D721Med (cell line): ENCODE data around the gene ELOA.

Source experiments
- DNase-seq: peaks from one replicate; pipeline ENCODE4 v3.0.0; 2011; ENCODE audit warnings: low spot score; ENCODE audit not compliant: insufficient read length
- FAIRE-seq: peaks from 2 replicates; lab custom pipeline; 2011; peaks lifted over from hg19 to GRCh38; lab: Jason Lieb, UNC
- TF ChIP-seq, protein P1 (sequence below): IDR thresholded peaks from 2 replicates; pipeline ENCODE4 v1.5.1; 2012; ENCODE audit warnings: mild to moderate bottlenecking, control low read depth; ENCODE audit not compliant: insufficient read depth; ENCODE audit errors: missing control alignments

ELOA gene

DNA sequence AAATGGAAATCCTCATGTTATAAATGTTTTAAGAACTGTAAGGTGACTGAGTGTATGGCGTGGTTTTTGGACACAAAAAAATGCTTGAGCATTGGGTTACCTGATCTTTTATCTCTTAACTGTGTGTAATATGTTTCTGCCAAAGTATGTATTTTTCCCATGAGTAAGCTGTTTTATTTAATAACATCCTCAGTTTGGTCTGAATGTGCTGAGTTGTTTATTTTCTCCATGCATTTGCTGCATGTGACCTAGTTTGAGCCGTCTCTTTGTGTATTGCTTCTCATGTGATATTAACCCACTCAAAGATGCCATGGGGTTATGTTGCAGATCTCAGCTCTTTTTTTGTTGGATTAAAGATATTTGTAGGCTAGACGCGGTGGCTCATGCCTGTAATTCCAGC is 41.6 kb downstream of the ELOA start:
- no peak for FAIRE-seq
- TF ChIP-seq, protein P1, sequence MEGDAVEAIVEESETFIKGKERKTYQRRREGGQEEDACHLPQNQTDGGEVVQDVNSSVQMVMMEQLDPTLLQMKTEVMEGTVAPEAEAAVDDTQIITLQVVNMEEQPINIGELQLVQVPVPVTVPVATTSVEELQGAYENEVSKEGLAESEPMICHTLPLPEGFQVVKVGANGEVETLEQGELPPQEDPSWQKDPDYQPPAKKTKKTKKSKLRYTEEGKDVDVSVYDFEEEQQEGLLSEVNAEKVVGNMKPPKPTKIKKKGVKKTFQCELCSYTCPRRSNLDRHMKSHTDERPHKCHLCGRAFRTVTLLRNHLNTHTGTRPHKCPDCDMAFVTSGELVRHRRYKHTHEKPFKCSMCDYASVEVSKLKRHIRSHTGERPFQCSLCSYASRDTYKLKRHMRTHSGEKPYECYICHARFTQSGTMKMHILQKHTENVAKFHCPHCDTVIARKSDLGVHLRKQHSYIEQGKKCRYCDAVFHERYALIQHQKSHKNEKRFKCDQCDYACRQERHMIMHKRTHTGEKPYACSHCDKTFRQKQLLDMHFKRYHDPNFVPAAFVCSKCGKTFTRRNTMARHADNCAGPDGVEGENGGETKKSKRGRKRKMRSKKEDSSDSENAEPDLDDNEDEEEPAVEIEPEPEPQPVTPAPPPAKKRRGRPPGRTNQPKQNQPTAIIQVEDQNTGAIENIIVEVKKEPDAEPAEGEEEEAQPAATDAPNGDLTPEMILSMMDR = no peak
- no peak for DNase-seq

DNA sequence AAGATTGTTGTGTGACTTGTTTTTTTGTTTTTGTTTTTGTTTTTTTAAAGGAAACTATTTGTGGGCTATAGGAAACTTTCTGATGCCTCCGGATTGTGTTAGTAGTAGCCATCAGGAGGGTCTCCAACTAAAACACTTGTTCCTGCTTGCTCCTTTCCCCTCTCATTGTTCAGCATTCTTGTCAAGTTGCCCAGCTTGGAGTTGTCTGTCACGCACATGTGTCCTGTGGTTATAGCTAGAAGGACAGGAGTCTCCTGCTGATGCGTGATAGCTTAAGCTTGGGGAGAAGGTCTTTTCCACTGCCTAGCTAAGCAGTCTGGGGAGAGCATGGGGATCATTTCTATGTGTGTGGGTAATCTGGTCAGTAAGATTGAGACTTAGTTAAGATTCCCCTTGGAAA is 44.4 kb downstream of the ELOA start:
- DNase-seq = no peak
- FAIRE-seq = no peak
- TF ChIP-seq, protein P1 = no peak

DNA sequence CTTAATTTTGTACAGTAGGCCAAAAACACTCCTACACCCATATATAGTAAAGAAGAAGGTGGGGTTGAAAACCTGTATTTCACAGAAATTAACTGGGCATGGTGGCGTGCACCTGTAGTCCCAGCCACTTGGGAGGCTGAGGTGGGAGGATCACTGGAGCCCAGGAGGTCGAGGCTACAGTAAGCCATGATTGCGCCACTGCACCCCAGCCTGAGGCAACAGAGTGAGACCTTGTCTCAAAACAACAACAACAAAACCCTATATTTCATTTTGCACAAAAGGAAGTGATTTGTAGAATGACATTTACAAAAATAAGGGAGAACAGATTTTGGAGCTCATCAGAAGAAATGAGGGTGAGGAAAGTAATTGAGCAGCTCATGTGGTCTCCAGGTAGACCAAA is 45.4 kb downstream of the ELOA start:
- FAIRE-seq (no peak), DNase-seq (no peak)
- TF ChIP-seq, protein P1 = no peak

DNA sequence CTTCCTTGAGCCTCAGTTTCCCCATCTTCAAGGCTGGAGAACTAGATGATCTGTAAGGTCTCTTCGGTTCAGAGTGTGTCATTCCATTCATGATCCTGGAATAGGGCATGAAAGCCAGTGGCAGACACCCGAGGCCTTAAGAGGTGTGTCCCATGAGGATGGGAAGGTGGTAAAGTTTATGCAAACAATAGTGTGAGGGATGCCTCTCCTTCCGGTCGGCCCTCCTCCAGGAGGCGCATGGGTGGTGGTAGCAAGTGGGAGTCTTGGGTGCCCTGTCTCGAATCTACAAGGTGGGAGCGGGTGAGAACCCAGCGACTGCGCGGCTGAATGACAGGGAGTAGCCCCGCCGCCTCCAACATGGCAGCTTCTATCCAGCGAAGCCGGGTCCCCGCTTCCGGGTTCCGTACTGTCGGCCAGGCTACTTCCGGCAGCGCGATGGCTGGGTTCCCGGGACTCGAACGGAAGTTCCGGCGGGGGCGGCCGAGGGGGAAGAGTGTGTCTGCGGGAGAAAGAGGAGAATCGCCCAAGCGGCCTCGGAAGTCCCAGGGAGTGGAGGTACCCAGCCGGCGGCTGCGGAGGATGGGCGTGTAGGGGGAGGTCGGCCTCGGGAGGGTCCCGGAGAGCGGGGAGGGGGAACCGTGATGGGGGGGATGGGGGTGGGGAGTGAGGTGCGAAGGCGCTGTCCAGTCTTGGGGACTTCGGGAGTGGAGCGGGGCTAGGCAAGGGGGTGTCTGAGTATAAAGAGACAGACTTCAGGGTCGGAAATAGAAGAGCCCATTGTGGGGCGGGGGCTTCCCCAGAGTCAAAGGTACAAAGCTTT is 47.6 kb downstream of the ELOA start, which contains the start of gene LYPLA2:
TSS of gene LYPLA2 (plus strand) at position 450 of the 820 bp plus-strand sequence. CDS start 1,538 bp downstream, outside the sequence.
- DNase-seq (peak; percentile 76), FAIRE-seq (no peak)
- TF ChIP-seq, protein P1 = no peak

DNA sequence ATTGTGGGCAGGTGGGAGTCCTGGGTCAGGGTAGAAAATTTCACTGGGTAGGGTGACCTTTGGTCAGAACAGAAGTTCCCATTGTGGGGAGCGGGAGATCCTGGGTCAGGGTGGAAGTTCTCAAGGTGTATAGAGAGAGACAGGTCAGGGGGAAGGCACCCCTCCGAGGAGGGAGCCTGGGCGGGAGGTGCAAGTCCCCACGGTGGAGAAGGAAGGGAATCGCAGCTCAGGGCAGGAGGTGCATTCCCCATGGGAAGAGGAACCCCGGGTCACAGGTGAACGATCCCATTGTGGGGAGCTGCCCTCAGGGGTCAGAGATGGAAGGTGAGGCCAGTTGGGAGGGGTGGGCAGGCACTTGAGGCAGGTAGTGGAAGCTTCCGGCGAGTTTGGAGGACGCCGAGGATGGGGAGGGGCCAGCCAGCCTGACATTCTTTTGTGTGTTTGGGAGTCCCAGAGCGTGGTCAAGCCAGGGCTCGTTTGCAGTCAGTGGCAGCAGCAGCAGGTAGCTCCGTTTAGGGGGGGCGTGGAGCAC is 48.3 kb downstream of the ELOA start:
- no peak for DNase-seq
- TF ChIP-seq, protein P1 = no peak
- FAIRE-seq = no peak

DNA sequence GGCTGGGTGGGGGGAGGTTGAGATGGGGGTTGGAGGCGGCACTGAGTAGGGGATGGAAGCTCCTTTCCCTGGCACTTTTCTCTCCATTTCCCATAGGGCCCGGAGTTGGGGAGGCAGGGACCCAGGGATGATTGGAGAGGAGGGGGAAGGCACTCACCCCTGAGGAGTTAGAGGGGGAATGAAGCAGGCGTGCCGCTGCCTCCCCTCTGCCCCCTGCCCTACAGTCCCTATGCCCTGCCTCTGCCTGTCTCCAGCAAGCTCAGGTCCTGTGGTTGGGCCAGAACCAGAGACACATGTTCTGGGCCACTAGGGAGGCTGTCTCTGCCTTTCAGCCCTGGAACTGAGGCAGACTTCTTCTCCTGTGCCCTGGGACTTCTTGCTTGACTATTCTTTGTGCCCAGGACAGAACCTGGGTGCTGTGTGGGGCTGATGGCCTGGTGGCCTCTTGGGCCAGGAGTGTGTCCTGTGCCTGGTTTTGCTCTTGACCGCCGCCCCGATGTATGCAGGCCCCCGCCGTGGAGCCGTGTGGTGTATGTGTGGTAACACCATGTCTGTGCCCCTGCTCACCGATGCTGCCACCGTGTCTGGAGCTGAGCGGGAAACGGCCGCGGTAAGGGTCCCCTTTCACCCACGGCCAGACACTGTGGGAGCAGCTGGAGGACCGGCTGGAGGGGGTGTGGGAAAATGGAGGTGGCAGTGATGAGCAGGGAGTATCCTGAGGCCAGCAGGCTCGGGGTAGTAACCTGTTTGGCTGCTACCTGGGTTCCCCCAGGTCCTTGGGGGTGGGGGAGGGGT is 49.1 kb downstream of the ELOA start:
- TF ChIP-seq, protein P1 = no peak
- FAIRE-seq = no peak
- DNase-seq = no peak
